HG02571 (cell line): ENCODE measurements around the gene LIF.
"Not testable (repeated sequence)": the region's sequence is repeated elsewhere in the genome, so short reads cannot be mapped to it uniquely, and the experiment has no call there.

Experiments
- ATAC-seq: cut with Tn5 transposase; IDR thresholded peaks from one replicate; pipeline ENCODE4 v1.9.1; 2021; ENCODE audit warnings: mild to moderate bottlenecking, moderate library complexity; ENCODE audit not compliant: unreplicated experiment

LIF gene

GRCh38 chr22:30245181-30245984 lies 1.2 kb downstream of the LIF start:
- ATAC-seq = no peak

GRCh38 chr22:30244641-30245040 lies 1.9 kb downstream of the LIF start:
- ATAC-seq = no peak

GRCh38 chr22:30244066-30244465 lies 2.5 kb downstream of the LIF start:
- ATAC-seq = no peak

GRCh38 chr22:30243661-30244060 lies 2.9 kb downstream of the LIF start:
- no peak for ATAC-seq

GRCh38 chr22:30241576-30242371 lies 4.8 kb downstream of the LIF start:
- ATAC-seq = no peak

- ATAC-seq = no peak
These were observed 5.8 kb downstream of the LIF start for GRCh38 chr22:30240541-30241417.

- no peak for ATAC-seq
These were observed 6.8 kb downstream of the LIF start for GRCh38 chr22:30239488-30240405.

GRCh38 chr22:30238661-30239487 lies 7.7 kb downstream of the LIF start:
- ATAC-seq = no peak

GRCh38 chr22:30238136-30238535 lies 8.4 kb downstream of the LIF start:
- no peak for ATAC-seq

- ATAC-seq = no peak
These were observed 9.7 kb downstream of the LIF start for GRCh38 chr22:30236875-30237274.

GRCh38 chr22:30235687-30236170 lies 10.8 kb downstream of the LIF start:
- no peak for ATAC-seq

GRCh38 chr22:30234786-30235470 lies 11.6 kb downstream of the LIF start:
- no peak for ATAC-seq

- not testable (repeated sequence) for ATAC-seq
These were observed 12.2 kb downstream of the LIF start for GRCh38 chr22:30234325-30234724.

GRCh38 chr22:30233582-30233981 lies 13.0 kb downstream of the LIF start:
- ATAC-seq = no peak

GRCh38 chr22:30232716-30233218 lies 13.8 kb downstream of the LIF start:
- ATAC-seq = no peak

- ATAC-seq = no peak
These were observed 15.6 kb downstream of the LIF start for GRCh38 chr22:30230787-30231461.

- no peak for ATAC-seq
These were observed 16.2 kb downstream of the LIF start for GRCh38 chr22:30230330-30230729.
